ENCODE data around the gene BPIFB3. TPM values are rescaled to one million over a fixed set of nuclear protein-coding genes. Genes with fewer than 3 reads are reported as not detected.

BPIFB3 gene
- total and polyA plus RNA-seq, 9 of the 15 experiments (the other 6 are each of a cell fraction or from before 2014, with no cell fraction given): not detected

DNA sequence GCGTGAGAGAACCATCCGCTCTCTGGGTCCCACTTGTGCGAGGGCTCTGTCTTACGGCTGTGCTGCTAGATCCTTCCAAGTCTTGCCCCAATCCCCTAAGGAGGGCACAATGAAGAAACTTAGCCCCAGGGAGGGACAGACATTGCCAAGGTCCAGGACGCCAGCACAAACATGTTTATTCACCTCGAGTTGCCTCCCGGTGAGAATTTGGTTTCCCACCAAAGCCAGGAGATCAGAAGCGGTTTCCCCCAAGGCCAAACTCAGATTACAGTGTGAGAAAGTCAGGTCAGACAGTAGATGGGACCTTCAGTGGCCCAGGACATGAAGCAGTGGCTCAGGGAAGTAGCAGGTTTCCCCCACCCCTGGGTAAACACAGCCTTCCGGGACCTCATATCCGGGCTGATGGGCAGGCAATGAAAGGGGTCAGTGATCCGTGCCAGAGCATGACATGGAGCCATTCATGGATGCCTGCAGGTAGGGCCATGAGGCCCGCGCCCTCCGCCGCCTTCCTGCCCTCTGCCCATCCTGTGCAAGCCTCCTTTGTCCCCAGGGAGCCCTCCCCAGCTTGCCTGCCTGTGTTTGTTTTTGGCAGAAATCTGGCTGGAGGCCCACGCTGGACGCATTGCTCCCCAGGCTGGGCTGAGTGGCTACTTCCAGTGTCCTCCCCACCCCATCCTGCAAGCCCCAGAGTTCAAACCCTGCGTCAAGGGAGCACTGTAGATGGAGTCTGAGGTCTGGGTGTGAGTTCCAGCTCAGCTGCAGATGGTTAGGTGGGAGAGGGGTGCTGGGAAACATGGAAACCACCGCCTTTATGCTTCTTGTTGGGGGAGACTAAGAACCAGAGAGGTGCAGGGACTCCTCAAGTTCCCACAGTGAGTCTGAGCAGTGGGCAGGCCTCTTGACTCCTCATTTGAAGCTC, 44.2 kb upstream of the BPIFB3 start:
- H3K4me3 ChIP-seq: no peak overlapping the region
- no peak for ATAC-seq
- H3K27ac ChIP-seq (ENCODE audit: extremely low read depth, low read depth, low read length): no peak overlapping the region
- H3K9me3 ChIP-seq (replicated peaks; ENCODE audit: control insufficient read depth, insufficient read depth, low read depth, low read length): peaks cover 4% of the 10 kb centered on the region
- FAIRE-seq: no peak
- BruUV-seq (replicated peaks): no TSS peak
- no peaks in the 10 kb centered on the region for H3K79me2 ChIP-seq (ENCODE audit: control insufficient read depth, insufficient read depth, low read length)
- TF ChIP-seq SMAD4 (CRISPR knock-in tag; conservative IDR thresholded peaks at IDR 0.05): no peak
- TF ChIP-seq, protein P1, sequence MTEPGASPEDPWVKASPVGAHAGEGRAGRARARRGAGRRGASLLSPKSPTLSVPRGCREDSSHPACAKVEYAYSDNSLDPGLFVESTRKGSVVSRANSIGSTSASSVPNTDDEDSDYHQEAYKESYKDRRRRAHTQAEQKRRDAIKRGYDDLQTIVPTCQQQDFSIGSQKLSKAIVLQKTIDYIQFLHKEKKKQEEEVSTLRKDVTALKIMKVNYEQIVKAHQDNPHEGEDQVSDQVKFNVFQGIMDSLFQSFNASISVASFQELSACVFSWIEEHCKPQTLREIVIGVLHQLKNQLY (CRISPR knock-in tag; conservative IDR thresholded peaks at IDR 0.05): no peak
- TF ChIP-seq, protein P2, sequence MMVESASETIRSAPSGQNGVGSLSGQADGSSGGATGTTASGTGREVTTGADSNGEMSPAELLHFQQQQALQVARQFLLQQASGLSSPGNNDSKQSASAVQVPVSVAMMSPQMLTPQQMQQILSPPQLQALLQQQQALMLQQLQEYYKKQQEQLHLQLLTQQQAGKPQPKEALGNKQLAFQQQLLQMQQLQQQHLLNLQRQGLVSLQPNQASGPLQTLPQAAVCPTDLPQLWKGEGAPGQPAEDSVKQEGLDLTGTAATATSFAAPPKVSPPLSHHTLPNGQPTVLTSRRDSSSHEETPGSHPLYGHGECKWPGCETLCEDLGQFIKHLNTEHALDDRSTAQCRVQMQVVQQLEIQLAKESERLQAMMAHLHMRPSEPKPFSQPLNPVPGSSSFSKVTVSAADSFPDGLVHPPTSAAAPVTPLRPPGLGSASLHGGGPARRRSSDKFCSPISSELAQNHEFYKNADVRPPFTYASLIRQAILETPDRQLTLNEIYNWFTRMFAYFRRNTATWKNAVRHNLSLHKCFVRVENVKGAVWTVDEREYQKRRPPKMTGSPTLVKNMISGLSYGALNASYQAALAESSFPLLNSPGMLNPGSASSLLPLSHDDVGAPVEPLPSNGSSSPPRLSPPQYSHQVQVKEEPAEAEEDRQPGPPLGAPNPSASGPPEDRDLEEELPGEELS (CRISPR knock-in tag; IDR thresholded peaks at IDR 0.05; ENCODE audit: borderline replicate concordance): no peak
- TF ChIP-seq, protein P3, sequence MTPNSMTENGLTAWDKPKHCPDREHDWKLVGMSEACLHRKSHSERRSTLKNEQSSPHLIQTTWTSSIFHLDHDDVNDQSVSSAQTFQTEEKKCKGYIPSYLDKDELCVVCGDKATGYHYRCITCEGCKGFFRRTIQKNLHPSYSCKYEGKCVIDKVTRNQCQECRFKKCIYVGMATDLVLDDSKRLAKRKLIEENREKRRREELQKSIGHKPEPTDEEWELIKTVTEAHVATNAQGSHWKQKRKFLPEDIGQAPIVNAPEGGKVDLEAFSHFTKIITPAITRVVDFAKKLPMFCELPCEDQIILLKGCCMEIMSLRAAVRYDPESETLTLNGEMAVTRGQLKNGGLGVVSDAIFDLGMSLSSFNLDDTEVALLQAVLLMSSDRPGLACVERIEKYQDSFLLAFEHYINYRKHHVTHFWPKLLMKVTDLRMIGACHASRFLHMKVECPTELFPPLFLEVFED (CRISPR knock-in tag; conservative IDR thresholded peaks at IDR 0.05): no peak
- no peak for TF ChIP-seq POLR2A (conservative IDR thresholded peaks at IDR 0.05)
- TF ChIP-seq CC2D1A (IDR thresholded peaks at IDR 0.05): no peak
- TF ChIP-seq, protein P4, sequence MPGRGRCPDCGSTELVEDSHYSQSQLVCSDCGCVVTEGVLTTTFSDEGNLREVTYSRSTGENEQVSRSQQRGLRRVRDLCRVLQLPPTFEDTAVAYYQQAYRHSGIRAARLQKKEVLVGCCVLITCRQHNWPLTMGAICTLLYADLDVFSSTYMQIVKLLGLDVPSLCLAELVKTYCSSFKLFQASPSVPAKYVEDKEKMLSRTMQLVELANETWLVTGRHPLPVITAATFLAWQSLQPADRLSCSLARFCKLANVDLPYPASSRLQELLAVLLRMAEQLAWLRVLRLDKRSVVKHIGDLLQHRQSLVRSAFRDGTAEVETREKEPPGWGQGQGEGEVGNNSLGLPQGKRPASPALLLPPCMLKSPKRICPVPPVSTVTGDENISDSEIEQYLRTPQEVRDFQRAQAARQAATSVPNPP (IDR thresholded peaks at IDR 0.05; ENCODE audit: borderline replicate concordance, insufficient read depth, insufficient read length): no peak
- no peak for TF ChIP-seq ZFP36 (IDR thresholded peaks at IDR 0.05; ENCODE audit: low read depth, low read length, partially characterized antibody)
- TF ChIP-seq, protein P5, sequence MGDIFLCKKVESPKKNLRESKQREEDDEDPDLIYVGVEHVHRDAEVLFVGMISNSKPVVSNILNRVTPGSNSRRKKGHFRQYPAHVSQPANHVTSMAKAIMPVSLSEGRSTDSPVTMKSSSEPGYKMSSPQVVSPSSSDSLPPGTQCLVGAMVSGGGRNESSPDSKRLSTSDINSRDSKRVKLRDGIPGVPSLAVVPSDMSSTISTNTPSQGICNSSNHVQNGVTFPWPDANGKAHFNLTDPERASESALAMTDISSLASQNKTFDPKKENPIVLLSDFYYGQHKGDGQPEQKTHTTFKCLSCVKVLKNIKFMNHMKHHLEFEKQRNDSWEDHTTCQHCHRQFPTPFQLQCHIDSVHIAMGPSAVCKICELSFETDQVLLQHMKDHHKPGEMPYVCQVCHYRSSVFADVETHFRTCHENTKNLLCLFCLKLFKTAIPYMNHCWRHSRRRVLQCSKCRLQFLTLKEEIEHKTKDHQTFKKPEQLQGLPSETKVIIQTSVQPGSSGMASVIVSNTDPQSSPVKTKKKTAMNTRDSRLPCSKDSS (IDR thresholded peaks at IDR 0.05; ENCODE audit: low read depth, partially characterized antibody): no peak
- TF ChIP-seq PHB (CRISPR knock-in tag; IDR thresholded peaks at IDR 0.05): no peak
- TF ChIP-seq HMG20A (CRISPR knock-in tag; conservative IDR thresholded peaks at IDR 0.05): no peak
- H2AFZ ChIP-seq (ENCODE audit: low read depth, low read length): no peak overlapping the region
- no peaks in the 10 kb centered on the region; a peak in 1 of 5 replicates for H3K4me1 ChIP-seq (replicated peaks in 1 of 2; ENCODE audit: control insufficient read depth in 2 of 2, insufficient read depth in 2 of 2, low read length in 2 of 2)
- no peaks in the 10 kb centered on the region for H3K36me3 ChIP-seq (ENCODE audit: control insufficient read depth, insufficient read depth, low read length)
- no peak overlapping the region; a peak in 1 of 4 replicates for H3K9ac ChIP-seq (ENCODE audit: insufficient read depth in 1 of 2, low read depth in 2 of 2, low read length in 2 of 2)
- ChIA-PET POLR2A (interaction anchor here (1.0 kb wide), 1 partner anchor 250 kb away, joined by 3 read pairs; no protein-coding TSS in a partner anchor), CTCF (ENCODE audit: low intra/inter-chr PET ratio) (no interaction called here)
- WGBS (ENCODE audit: insufficient coverage, low coverage, missing lambda C conversion rate): 1% methylated on average over 18 of the region's 19 CpGs
- H3K4me2 ChIP-seq (ENCODE audit: insufficient read depth, low read length): no peak overlapping the region
- no peaks in the 10 kb centered on the region for H4K20me1 ChIP-seq (replicated peaks; ENCODE audit: control insufficient read depth, insufficient read depth, low read length)
- H3K9me1 ChIP-seq (ENCODE audit: control insufficient read depth, insufficient read depth, low read length): no peaks in the 10 kb centered on the region
- in situ Hi-C loops (cut with MboI): no loop called here
- intact Hi-C loops (cut with micrococcal nuclease): no loop called here
- DNase-seq (ENCODE audit: extremely low read depth in 1 of 4, low spot score in 3 of 4): no peak
- H3K27me3 ChIP-seq (ENCODE audit: control insufficient read depth in 2 of 2, insufficient read depth in 2 of 2, low read length in 2 of 2): peaks cover 8 to 43% of the 10 kb centered on the region in 2 experiments; a peak in 4 of 5 replicates
